H9 (cell line): ENCODE results near the gene PDLIM3. TPM values are rescaled to one million over a fixed set of nuclear protein-coding genes. Genes with fewer than 3 reads are reported as not detected.

Source experiments
- DNase-seq: peaks from one replicate; pipeline ENCODE4 v3.0.0-alpha.2; 2017
- H2AFZ ChIP-seq: one replicate; pipeline ENCODE4 v1.6.1; 2013; ENCODE audit warnings: mild to moderate bottlenecking, low read length, control low read depth, moderate library complexity
- H2AK5ac ChIP-seq: 2 replicates; pipeline ENCODE4 v1.6.1; 2013; ENCODE audit warnings: low read length, control low read depth, mixed read lengths; ENCODE audit not compliant: insufficient read length
- H2BK120ac ChIP-seq: one replicate; pipeline ENCODE4 v1.6.1; 2013; ENCODE audit warnings: low read depth, mild to moderate bottlenecking, low read length, control low read depth, inconsistent platforms; ENCODE audit not compliant: poor library complexity, severe bottlenecking
- H2BK12ac ChIP-seq: 2 replicates; pipeline ENCODE4 v1.6.1; 2013; ENCODE audit warnings: low read length, control low read depth, mixed read lengths, low read depth; ENCODE audit not compliant: insufficient read length
- H2BK15ac ChIP-seq: 2 replicates; pipeline ENCODE4 v1.6.1; 2013; ENCODE audit warnings: low read depth, low read length, control low read depth
- H2BK20ac ChIP-seq: one replicate; pipeline ENCODE4 v1.6.1; 2013; ENCODE audit warnings: low read depth, mild to moderate bottlenecking, low read length, control low read depth, inconsistent platforms; ENCODE audit not compliant: poor library complexity, severe bottlenecking
- H2BK5ac ChIP-seq: 2 replicates; pipeline ENCODE4 v1.6.1; 2013; ENCODE audit warnings: low read length, control low read depth, mixed read lengths; ENCODE audit not compliant: insufficient read length
- H3K14ac ChIP-seq: 2 replicates; pipeline ENCODE4 v1.6.1; 2013; ENCODE audit warnings: low read length, control low read depth; ENCODE audit not compliant: insufficient read depth
- H3K18ac ChIP-seq: 2 replicates; pipeline ENCODE4 v1.6.1; 2013; ENCODE audit warnings: low read depth, mild to moderate bottlenecking, mixed read lengths, low read length, control low read depth; ENCODE audit not compliant: insufficient read length
- H3K23ac ChIP-seq: 2 replicates; pipeline ENCODE4 v1.6.1; 2013; ENCODE audit warnings: low read length, control low read depth, mixed read lengths, low read depth; ENCODE audit not compliant: insufficient read length
- H3K23me2 ChIP-seq: 2 replicates; pipeline ENCODE4 v1.6.1; 2013; ENCODE audit warnings: low read depth, mild to moderate bottlenecking, mixed read lengths, low read length, control low read depth; ENCODE audit not compliant: insufficient read length, poor library complexity, severe bottlenecking
- H3K27ac ChIP-seq: 2 replicates; pipeline ENCODE4 v1.5.1; 2013; ENCODE audit warnings: low read length, control low read depth, mixed read lengths, low read depth; ENCODE audit not compliant: insufficient read length
- H3K27me3 ChIP-seq: 2 replicates; pipeline ENCODE4 v1.6.1; 2013; ENCODE audit warnings: low read length, control low read depth, inconsistent platforms; ENCODE audit not compliant: insufficient read depth
- H3K4ac ChIP-seq: 2 replicates; pipeline ENCODE4 v1.6.1; 2013; ENCODE audit warnings: low read depth, mild to moderate bottlenecking, control low read depth, inconsistent platforms, low read length, moderate library complexity
- H3K4me1 ChIP-seq: 2 replicates; pipeline ENCODE4 v1.6.1; 2013; ENCODE audit warnings: low read length, control low read depth, inconsistent platforms; ENCODE audit not compliant: insufficient read depth
- H3K4me2 ChIP-seq: 2 replicates; pipeline ENCODE4 v1.6.1; 2013; ENCODE audit warnings: low read length, control low read depth, mixed read lengths; ENCODE audit not compliant: insufficient read length, insufficient read depth
- H3K56ac ChIP-seq: 2 replicates; pipeline ENCODE4 v1.6.1; 2013; ENCODE audit warnings: low read depth, mild to moderate bottlenecking, mixed read lengths, low read length, control low read depth; ENCODE audit not compliant: insufficient read length
- H3K79me1 ChIP-seq: 2 replicates; pipeline ENCODE4 v1.6.1; 2013; ENCODE audit warnings: low read depth, mild to moderate bottlenecking, moderate library complexity, low read length, control low read depth, inconsistent platforms; ENCODE audit not compliant: insufficient read depth, poor library complexity, severe bottlenecking
- H3K79me2 ChIP-seq: 2 replicates; pipeline ENCODE4 v1.6.1; 2013; ENCODE audit warnings: low read length, control low read depth, inconsistent platforms; ENCODE audit not compliant: insufficient read depth
- H3K9ac ChIP-seq: 2 replicates; pipeline ENCODE4 v1.6.1; 2013; ENCODE audit warnings: low read length, control low read depth, mixed read lengths; ENCODE audit not compliant: insufficient read length; ENCODE audit errors: extremely low read depth
- H3K9me3 ChIP-seq: one replicate; pipeline ENCODE4 v1.6.1; 2013; ENCODE audit warnings: low read depth, low read length, inconsistent platforms; ENCODE audit not compliant: control insufficient read depth
- H3T11ph ChIP-seq: one replicate; pipeline ENCODE4 v1.6.1; 2013; ENCODE audit warnings: mild to moderate bottlenecking, low read length, control low read depth, inconsistent platforms
- H4K20me1 ChIP-seq: one replicate; pipeline ENCODE4 v1.6.1; 2013; ENCODE audit not compliant: control insufficient read depth, insufficient read length, insufficient read depth
- H4K5ac ChIP-seq: 2 replicates; pipeline ENCODE4 v1.6.1; 2013; ENCODE audit warnings: low read depth, mild to moderate bottlenecking, mixed read lengths, low read length, control low read depth; ENCODE audit not compliant: insufficient read length
- H4K8ac ChIP-seq: replicated peaks from 2 replicates; pipeline ENCODE4 v1.6.1; 2013; ENCODE audit warnings: low read length, control low read depth, mixed read lengths, low read depth; ENCODE audit not compliant: insufficient read length
- H4K91ac ChIP-seq: 2 replicates; pipeline ENCODE4 v1.6.1; 2013; ENCODE audit warnings: low read depth, mild to moderate bottlenecking, moderate library complexity, mixed read lengths, low read length, control low read depth; ENCODE audit not compliant: insufficient read length
- H3K27ac Mint-ChIP-seq, 3 experiments: 2 replicates in 2 of 3; 3 replicates in 1 of 3; pipeline ENCODE4 v1.8.0; 2020 to 2021; ENCODE audit warnings: mixed read lengths in 3 of 3, mild to moderate bottlenecking in 1 of 3, moderate library complexity in 1 of 3
- H3K27me3 Mint-ChIP-seq: 2 replicates; pipeline ENCODE4 v1.8.0; 2021; ENCODE audit warnings: low read depth, mild to moderate bottlenecking, moderate library complexity, mixed read lengths
- H3K36me3 Mint-ChIP-seq, 3 experiments: 2 replicates in 2 of 3; 3 replicates in 1 of 3; pipeline ENCODE4 v1.8.0; 2020 to 2021; ENCODE audit warnings: low read depth in 3 of 3, mixed read lengths in 3 of 3; ENCODE audit not compliant: insufficient read depth in 1 of 3
- H3K4me1 Mint-ChIP-seq, 2 experiments: 2 replicates each; pipeline ENCODE4 v1.8.0; 2020; ENCODE audit warnings: mixed read lengths in 2 of 2
- H3K4me3 Mint-ChIP-seq, 2 experiments: 2 replicates in 1 of 2; 3 replicates in 1 of 2; pipeline ENCODE4 v1.8.0; 2020 to 2021; ENCODE audit warnings: mild to moderate bottlenecking in 2 of 2, mixed read lengths in 2 of 2, moderate library complexity in 1 of 2
- H3K9me3 Mint-ChIP-seq, 2 experiments: 2 replicates in 1 of 2; 3 replicates in 1 of 2; pipeline ENCODE4 v1.8.0; 2020; ENCODE audit warnings: mild to moderate bottlenecking in 2 of 2, mixed read lengths in 2 of 2, moderate library complexity in 1 of 2
- WGBS: extraction: QIAGEN DNeasy Blood & Tissue Kit; methylation state at CpG from one replicate; pipeline ENCODE4 v1.1.7; 2013; ENCODE audit warnings: missing lambda C conversion rate, low lambda C conversion rate, mixed read lengths; ENCODE audit not compliant: insufficient read length; ENCODE audit errors: extremely low coverage; 5-methylcytosine and 5-hydroxymethylcytosine counted together
- total RNA-seq: library from RNA; stranded (reverse); gene quantifications from 2 replicates; pipeline ENCODE4 v1.2.1, GENCODE V29; 2021
- TF ChIP-seq, protein P1 (sequence below): fragments of 200-600 bp; sonication (generic); conservative IDR thresholded peaks from 3 replicates; pipeline ENCODE4 v1.8.0; 2021; ENCODE audit warnings: antibody characterized with exemption, mild to moderate bottlenecking

Gene PDLIM3
- total RNA-seq, 1 experiment from 2014 or later: 12.0 TPM

DNA sequence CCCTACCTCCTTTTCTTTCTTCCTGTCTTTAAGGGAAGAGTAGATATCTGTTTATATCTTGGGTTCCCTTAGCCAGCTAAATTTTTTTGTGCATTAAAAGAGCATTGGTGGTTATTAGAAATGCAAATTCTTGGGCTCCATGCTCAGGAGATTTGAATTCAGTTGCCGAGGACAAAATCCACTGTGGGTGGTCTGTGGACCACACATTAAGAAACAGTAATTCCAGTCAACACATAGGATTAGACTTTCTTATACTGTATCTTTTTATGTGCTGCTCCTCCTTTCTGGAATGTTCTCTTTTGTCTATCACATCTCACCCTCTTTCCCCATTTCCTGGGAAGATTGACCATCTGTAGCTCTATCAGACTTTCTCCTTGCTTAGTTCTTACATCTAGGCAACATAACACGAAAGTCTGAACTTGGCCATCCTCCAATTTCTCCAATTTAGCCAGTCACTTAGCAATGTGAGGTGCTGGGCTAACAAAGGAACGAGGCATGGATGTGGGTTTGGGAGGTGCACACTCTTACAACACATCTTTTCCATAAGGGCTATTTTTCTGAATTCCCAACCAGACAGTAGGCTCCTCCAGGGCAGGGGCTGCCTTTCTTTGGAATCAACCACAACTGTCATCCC is 5.3 kb upstream of the PDLIM3 start:
- Histone ChIP-seq H3K56ac (no peak overlapping the region), H3K4ac (no peak overlapping the region), H2BK20ac (no peak overlapping the region), H3T11ph (no peak overlapping the region), H3K79me2 (no peaks in the 10 kb centered on the region), H3K4me2 (no peak overlapping the region), H4K20me1 (no peaks in the 10 kb centered on the region), H3K14ac (no peak overlapping the region), H3K9ac (no peak overlapping the region), H2AK5ac (no peak overlapping the region), H3K23ac (no peak overlapping the region), H4K5ac (no peak overlapping the region), H3K18ac (no peak overlapping the region), H3K9me3 (no peaks in the 10 kb centered on the region), H3K23me2 (no peaks in the 10 kb centered on the region), H3K27me3 (no peaks in the 10 kb centered on the region; the same call in 1 of the 2 replicates), H3K27ac (no peak overlapping the region), H4K91ac (no peak overlapping the region), H2BK120ac (no peak overlapping the region), H2BK5ac (no peak overlapping the region), H2AFZ (no peak overlapping the region), H2BK12ac (no peak overlapping the region), H2BK15ac (no peak overlapping the region), H3K4me1 (no peaks in the 10 kb centered on the region; the same call in 1 of the 2 replicates), H4K8ac (no peak overlapping the region), H3K79me1 (no peaks in the 10 kb centered on the region)
- Mint-ChIP-seq H3K36me3 (peaks cover 0 to under 1% (median 0%) of the 10 kb centered on the region in 3 experiments; a peak in 1 of 7 replicates), H3K4me1 (peaks cover 18 to 23% of the 10 kb centered on the region in 2 experiments), H3K27me3 (peaks cover 27% of the 10 kb centered on the region), H3K9me3 (no peaks in the 10 kb centered on the region), H3K27ac (no peak overlapping the region), H3K4me3 (no peak overlapping the region)
- TF ChIP-seq, protein P1, sequence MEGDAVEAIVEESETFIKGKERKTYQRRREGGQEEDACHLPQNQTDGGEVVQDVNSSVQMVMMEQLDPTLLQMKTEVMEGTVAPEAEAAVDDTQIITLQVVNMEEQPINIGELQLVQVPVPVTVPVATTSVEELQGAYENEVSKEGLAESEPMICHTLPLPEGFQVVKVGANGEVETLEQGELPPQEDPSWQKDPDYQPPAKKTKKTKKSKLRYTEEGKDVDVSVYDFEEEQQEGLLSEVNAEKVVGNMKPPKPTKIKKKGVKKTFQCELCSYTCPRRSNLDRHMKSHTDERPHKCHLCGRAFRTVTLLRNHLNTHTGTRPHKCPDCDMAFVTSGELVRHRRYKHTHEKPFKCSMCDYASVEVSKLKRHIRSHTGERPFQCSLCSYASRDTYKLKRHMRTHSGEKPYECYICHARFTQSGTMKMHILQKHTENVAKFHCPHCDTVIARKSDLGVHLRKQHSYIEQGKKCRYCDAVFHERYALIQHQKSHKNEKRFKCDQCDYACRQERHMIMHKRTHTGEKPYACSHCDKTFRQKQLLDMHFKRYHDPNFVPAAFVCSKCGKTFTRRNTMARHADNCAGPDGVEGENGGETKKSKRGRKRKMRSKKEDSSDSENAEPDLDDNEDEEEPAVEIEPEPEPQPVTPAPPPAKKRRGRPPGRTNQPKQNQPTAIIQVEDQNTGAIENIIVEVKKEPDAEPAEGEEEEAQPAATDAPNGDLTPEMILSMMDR: no peak
- no peak for DNase-seq
- no CpG with 5 or more reads among the region's 3 CpGs for WGBS
